GM10266 (cell line): ENCODE data around the gene CHERP.

Source experiments
- DNase-seq: peaks from one replicate; pipeline ENCODE4 v3.0.0; 2012; ENCODE audit errors: extremely low spot score
- TF ChIP-seq, protein P1 (sequence below): IDR thresholded peaks from 2 replicates; pipeline ENCODE4 v1.5.1; 2012; ENCODE audit warnings: mild to moderate bottlenecking, low read depth; ENCODE audit not compliant: control insufficient read depth, insufficient read depth; ENCODE audit errors: missing control alignments

CHERP gene

GRCh38 chr19:16573925-16574324 is 31.7 kb upstream of the CHERP start:
- no peak for DNase-seq
- TF ChIP-seq, protein P1, sequence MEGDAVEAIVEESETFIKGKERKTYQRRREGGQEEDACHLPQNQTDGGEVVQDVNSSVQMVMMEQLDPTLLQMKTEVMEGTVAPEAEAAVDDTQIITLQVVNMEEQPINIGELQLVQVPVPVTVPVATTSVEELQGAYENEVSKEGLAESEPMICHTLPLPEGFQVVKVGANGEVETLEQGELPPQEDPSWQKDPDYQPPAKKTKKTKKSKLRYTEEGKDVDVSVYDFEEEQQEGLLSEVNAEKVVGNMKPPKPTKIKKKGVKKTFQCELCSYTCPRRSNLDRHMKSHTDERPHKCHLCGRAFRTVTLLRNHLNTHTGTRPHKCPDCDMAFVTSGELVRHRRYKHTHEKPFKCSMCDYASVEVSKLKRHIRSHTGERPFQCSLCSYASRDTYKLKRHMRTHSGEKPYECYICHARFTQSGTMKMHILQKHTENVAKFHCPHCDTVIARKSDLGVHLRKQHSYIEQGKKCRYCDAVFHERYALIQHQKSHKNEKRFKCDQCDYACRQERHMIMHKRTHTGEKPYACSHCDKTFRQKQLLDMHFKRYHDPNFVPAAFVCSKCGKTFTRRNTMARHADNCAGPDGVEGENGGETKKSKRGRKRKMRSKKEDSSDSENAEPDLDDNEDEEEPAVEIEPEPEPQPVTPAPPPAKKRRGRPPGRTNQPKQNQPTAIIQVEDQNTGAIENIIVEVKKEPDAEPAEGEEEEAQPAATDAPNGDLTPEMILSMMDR = no peak

DNA sequence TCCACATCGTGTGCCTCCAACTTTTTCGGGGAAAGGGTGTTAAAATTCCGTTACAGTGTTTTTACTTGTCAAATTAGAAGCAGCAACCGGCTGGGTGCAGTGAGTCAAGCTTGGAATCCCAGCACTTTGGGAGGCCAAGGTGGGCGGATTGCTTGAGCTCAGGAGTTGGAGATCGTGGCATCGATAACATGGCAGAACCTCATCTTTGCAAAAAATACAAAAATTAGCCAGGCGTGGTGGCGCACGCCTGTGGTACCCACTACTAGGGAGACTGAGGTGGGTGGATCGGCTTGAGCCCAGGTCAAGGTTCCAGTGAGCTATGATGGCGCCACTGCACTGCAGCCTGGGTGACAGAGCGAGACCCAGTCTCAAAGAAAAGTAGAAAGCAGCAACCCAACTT is 31.1 kb upstream of the CHERP start:
- no peak for DNase-seq
- TF ChIP-seq, protein P1 = no peak

- TF ChIP-seq, protein P1 = no peak
- peak; percentile 100 for DNase-seq
These were observed 30.3 kb upstream of the CHERP start, which contains the start of gene SLC35E1 for GRCh38 chr19:16572332-16573211. TSS of gene SLC35E1 (minus strand) at chr19:16572415. CDS start at chr19:16572364, 51 bp downstream.

GRCh38 chr19:16571822-16572331 is 29.6 kb upstream of the CHERP start:
- TF ChIP-seq, protein P1 = peak; percentile 1
- peak; percentile 61 for DNase-seq

DNA sequence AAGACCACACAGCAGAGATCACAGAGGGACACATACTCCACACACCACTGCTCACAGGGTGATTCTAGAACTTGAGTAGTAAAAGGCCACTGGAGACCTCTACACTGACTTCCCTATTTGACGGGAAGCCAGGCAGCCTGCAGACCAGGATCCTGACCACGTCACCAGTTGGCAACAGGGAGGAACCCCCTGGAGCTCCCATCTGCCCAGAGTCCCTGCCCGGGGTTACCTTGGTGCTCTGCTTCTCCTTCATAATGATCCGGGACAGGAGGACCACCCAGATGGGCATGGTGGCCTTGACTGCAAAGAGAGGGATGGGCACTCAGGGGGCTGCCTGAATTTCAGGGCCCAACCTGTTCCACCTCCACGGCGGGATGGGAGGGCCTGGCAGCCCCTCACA is 29.0 kb upstream of the CHERP start:
- DNase-seq = no peak
- TF ChIP-seq, protein P1 = no peak

GRCh38 chr19:16569609-16570320 is 27.5 kb upstream of the CHERP start:
- DNase-seq = no peak
- TF ChIP-seq, protein P1 = no peak
